SU-DHL-6 (cell line): ENCODE data around the gene PLA2G4E.

Experiments used
- H2AFZ ChIP-seq: fragments of 200-600 bp; sonication (generic); 2 replicates; pipeline ENCODE4 v1.6.1; 2014; ENCODE audit warnings: low read depth, mild to moderate bottlenecking, moderate library complexity, mixed read lengths, antibody characterized with exemption, low read length; ENCODE audit not compliant: severe bottlenecking
- H3F3A ChIP-seq: fragments of 200-600 bp; shearing (Covaris generic); 2 replicates; pipeline ENCODE4 v1.6.0; 2016; ENCODE audit warnings: antibody characterized with exemption, mild to moderate bottlenecking; ENCODE audit not compliant: insufficient read depth
- H3K27ac ChIP-seq: fragments of 200-600 bp; sonication (generic); 2 replicates; pipeline ENCODE4 v1.5.1; 2016; ENCODE audit warnings: low read depth, mild to moderate bottlenecking, low read length, moderate library complexity, mixed read lengths
- H3K27me3 ChIP-seq: fragments of 200-600 bp; sonication (generic), shearing (Covaris generic); 2 replicates; pipeline ENCODE4 v1.6.0; 2014; ENCODE audit warnings: mild to moderate bottlenecking, low read length
- H3K36me3 ChIP-seq: fragments of 200-600 bp; sonication (generic); 2 replicates; pipeline ENCODE4 v1.6.1; 2014; ENCODE audit warnings: mild to moderate bottlenecking, low read length, mixed read lengths
- H3K4me2 ChIP-seq: fragments of 300-600, 200-600 bp; shearing (Covaris generic), sonication (generic); 2 replicates; pipeline ENCODE4 v1.6.0; 2014; ENCODE audit warnings: low read length, low read depth, mild to moderate bottlenecking; ENCODE audit not compliant: poor library complexity, severe bottlenecking
- H3K4me3 ChIP-seq: fragments of 200-600 bp; sonication (generic); 2 replicates; pipeline ENCODE4 v1.5.1; 2014; ENCODE audit warnings: antibody characterized with exemption, low read length, mild to moderate bottlenecking, mixed read lengths; ENCODE audit not compliant: insufficient read depth, poor library complexity, severe bottlenecking
- H3K79me2 ChIP-seq: fragments of 200-600 bp; sonication (generic); 2 replicates; pipeline ENCODE4 v1.6.1; 2014; ENCODE audit warnings: mild to moderate bottlenecking, low read length, moderate library complexity; ENCODE audit not compliant: insufficient read depth
- H3K9ac ChIP-seq: fragments of 200-600 bp; sonication (generic); 2 replicates; pipeline ENCODE4 v1.7.0; 2014; ENCODE audit warnings: mild to moderate bottlenecking, low read length
- H3K9me2 ChIP-seq: fragments of 200-600 bp; sonication (generic); replicated peaks from 2 replicates; pipeline ENCODE4 v1.6.1; 2014; ENCODE audit warnings: low read length; ENCODE audit not compliant: insufficient read depth
- H3K9me3 ChIP-seq: fragments of 200-600 bp; sonication (generic); 2 replicates; pipeline ENCODE4 v1.6.1; 2014; ENCODE audit warnings: low read length, mixed read lengths; ENCODE audit not compliant: insufficient read depth
- H4K20me1 ChIP-seq: fragments of 200-600 bp; sonication (generic); 2 replicates; pipeline ENCODE4 v1.6.1; 2014; ENCODE audit warnings: low read depth, mild to moderate bottlenecking, antibody characterized with exemption, low read length, moderate library complexity, mixed read lengths
- EZH2phosphoT487 ChIP-seq: fragments of 200-600 bp; sonication (generic), shearing (Covaris generic); conservative IDR thresholded peaks from 2 replicates; pipeline ENCODE4 v1.6.1; 2018; ENCODE audit warnings: mild to moderate bottlenecking, antibody characterized with exemption, low read length, moderate library complexity, mixed read lengths
- TF ChIP-seq, protein P1 (sequence below): fragments of 200-600 bp; sonication (generic); IDR thresholded peaks from one replicate; pipeline ENCODE4 v1.5.1; 2017; ENCODE audit warnings: antibody characterized with exemption, mild to moderate bottlenecking, low read length, moderate library complexity; ENCODE audit not compliant: insufficient read depth, poor library complexity, severe bottlenecking

PLA2G4E gene

DNA sequence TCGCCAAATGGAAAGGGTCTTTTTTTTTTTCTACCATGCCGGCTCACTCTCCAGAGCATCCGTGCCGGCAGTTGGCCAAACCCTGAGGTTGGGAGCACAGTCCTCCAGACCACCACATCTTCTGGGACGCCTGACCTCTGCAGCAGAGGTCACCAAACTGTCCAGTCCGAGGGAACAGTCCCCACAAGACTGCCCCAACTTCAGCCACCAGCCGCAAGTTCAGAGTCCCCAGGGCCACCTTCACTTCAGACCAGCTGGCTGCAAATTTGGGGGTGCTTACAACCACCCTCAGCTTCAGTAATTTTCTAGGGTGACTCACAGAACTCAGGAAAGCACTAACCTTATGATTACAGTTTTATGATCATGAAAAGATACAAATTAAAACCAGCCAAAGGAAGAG, 44.6 kb upstream of the PLA2G4E start:
- TF ChIP-seq EZH2phosphoT487 = no peak
- TF ChIP-seq, protein P1, sequence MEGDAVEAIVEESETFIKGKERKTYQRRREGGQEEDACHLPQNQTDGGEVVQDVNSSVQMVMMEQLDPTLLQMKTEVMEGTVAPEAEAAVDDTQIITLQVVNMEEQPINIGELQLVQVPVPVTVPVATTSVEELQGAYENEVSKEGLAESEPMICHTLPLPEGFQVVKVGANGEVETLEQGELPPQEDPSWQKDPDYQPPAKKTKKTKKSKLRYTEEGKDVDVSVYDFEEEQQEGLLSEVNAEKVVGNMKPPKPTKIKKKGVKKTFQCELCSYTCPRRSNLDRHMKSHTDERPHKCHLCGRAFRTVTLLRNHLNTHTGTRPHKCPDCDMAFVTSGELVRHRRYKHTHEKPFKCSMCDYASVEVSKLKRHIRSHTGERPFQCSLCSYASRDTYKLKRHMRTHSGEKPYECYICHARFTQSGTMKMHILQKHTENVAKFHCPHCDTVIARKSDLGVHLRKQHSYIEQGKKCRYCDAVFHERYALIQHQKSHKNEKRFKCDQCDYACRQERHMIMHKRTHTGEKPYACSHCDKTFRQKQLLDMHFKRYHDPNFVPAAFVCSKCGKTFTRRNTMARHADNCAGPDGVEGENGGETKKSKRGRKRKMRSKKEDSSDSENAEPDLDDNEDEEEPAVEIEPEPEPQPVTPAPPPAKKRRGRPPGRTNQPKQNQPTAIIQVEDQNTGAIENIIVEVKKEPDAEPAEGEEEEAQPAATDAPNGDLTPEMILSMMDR = no peak
- Histone ChIP-seq H3K9me2 (no peaks in the 10 kb centered on the region), H3F3A (no peaks in the 10 kb centered on the region)

DNA sequence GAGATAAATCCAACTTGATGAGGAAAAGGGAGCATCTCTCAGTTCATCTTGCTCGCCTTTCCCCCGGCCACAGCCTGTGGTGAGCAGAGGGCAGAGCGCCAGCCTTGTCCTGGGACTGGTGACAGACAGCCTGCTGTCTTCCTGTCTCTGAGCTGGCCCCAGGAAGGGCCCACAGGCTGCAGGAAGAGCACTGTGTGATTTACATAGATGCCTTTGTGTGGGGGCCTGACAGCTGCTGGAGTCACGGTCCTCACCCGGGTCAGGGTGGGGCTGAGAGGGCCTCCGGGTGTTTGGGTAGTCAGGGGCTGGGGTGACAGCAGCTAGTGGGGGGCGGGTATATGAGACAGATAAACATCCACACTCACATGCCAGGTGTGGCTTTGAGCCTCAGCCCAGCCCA, 44.2 kb upstream of the PLA2G4E start:
- no peak overlapping the region for H3K9ac ChIP-seq
- no peaks in the 10 kb centered on the region for H3K79me2 ChIP-seq
- no peaks in the 10 kb centered on the region for H3K27me3 ChIP-seq
- no peaks in the 10 kb centered on the region for H4K20me1 ChIP-seq
- no peaks in the 10 kb centered on the region for H3K36me3 ChIP-seq
- no peak overlapping the region for H3K4me3 ChIP-seq
- no peak overlapping the region for H3K27ac ChIP-seq
- TF ChIP-seq, protein P1 = no peak
- no peak for TF ChIP-seq EZH2phosphoT487
- no peak overlapping the region for H3K4me2 ChIP-seq
- H3F3A ChIP-seq = no peaks in the 10 kb centered on the region
- no peaks in the 10 kb centered on the region for H3K9me2 ChIP-seq
- no peaks in the 10 kb centered on the region for H3K9me3 ChIP-seq
- no peak overlapping the region for H2AFZ ChIP-seq

More for the DNA sequence above, 44.6 kb upstream of the PLA2G4E start:
- Histone ChIP-seq H3K4me3 (no peak overlapping the region), H3K9ac (no peak overlapping the region), H3K36me3 (no peaks in the 10 kb centered on the region), H3K27me3 (no peaks in the 10 kb centered on the region), H3K9me3 (no peaks in the 10 kb centered on the region), H2AFZ (no peak overlapping the region), H3K79me2 (no peaks in the 10 kb centered on the region), H4K20me1 (no peaks in the 10 kb centered on the region), H3K27ac (no peak overlapping the region), H3K4me2 (no peak overlapping the region)

DNA sequence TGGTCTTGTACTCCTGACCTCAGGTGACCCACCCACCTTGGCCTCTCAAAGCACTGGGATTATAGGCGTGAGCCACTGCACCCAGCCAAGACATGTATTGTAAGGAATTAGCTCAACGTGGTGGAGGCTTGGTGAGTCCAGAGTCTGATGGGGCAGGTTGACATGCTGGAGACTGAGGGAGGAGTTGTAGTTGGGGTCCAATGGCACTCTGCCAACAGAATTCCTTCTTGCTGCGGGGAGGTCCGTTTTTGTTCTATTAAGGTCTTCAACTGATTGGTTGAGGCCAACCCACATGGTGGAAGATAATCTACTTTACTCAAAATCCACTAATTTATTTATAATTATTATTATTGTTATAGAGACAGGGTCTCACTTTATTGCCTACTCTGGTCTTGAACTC, 43.4 kb upstream of the PLA2G4E start:
- Histone ChIP-seq H3F3A (no peaks in the 10 kb centered on the region), H3K4me2 (no peak overlapping the region), H3K4me3 (no peak overlapping the region), H3K79me2 (no peaks in the 10 kb centered on the region), H3K27ac (no peak overlapping the region), H3K27me3 (no peaks in the 10 kb centered on the region), H3K9ac (no peak overlapping the region), H3K9me2 (no peaks in the 10 kb centered on the region), H3K36me3 (no peaks in the 10 kb centered on the region), H3K9me3 (no peaks in the 10 kb centered on the region), H2AFZ (no peak overlapping the region), H4K20me1 (no peaks in the 10 kb centered on the region)
- TF ChIP-seq, protein P1 = no peak
- TF ChIP-seq EZH2phosphoT487 = no peak
